Activated T-helper 2 cell treated with anti-CD3 and anti-CD28 coated beads, Interferon-gamma antibody, Interleukin-2, Interleukin-4, amounts not matched to agents 10 μg/mL and 5 μg/mL and 100 μg/mL, durations not matched to agents 14 hours and 24 hours and 36 hours (primary cell): ENCODE results near the gene DYNC1LI2. TPM values are rescaled to one million over a fixed set of nuclear protein-coding genes. Genes with fewer than 3 reads are reported as not detected.
"Not testable (repeated sequence)": the region's sequence is repeated elsewhere in the genome, so short reads cannot be mapped to it uniquely, and the experiment has no call there.

Experiments
- DNase-seq: peaks from one replicate; pipeline ENCODE4 v3.0.0; 2021; ENCODE audit warnings: low spot score
- H3K27ac Mint-ChIP-seq: one replicate; pipeline ENCODE4 v1.8.0; 2021; ENCODE audit warnings: mixed read lengths
- H3K27me3 Mint-ChIP-seq: one replicate; pipeline ENCODE4 v1.8.0; 2021; ENCODE audit warnings: low read depth, mixed read lengths
- H3K36me3 Mint-ChIP-seq: one replicate; pipeline ENCODE4 v1.8.0; 2021; ENCODE audit warnings: low read depth, mixed read lengths
- H3K4me1 Mint-ChIP-seq: one replicate; pipeline ENCODE4 v1.8.0; 2021; ENCODE audit warnings: low read depth, mixed read lengths
- H3K4me3 Mint-ChIP-seq: one replicate; pipeline ENCODE4 v1.8.0; 2021; ENCODE audit warnings: low read depth, mild to moderate bottlenecking, moderate library complexity, mixed read lengths
- H3K9me3 Mint-ChIP-seq: one replicate; pipeline ENCODE4 v1.8.0; 2021; ENCODE audit warnings: mixed read lengths
- intact Hi-C: fragments of 100-400 bp; cut with micrococcal nuclease; formaldehyde crosslinking; loops from one replicate; pipeline ENCODE4 v1.15.1; 2023
- total RNA-seq: library from RNA; stranded (reverse); gene quantifications from 2 replicates; pipeline ENCODE4 v1.2.3, GENCODE V29; 2022

DYNC1LI2 gene
- total RNA-seq, 1 donor from 2014 or later, result 54.6 TPM

DNA sequence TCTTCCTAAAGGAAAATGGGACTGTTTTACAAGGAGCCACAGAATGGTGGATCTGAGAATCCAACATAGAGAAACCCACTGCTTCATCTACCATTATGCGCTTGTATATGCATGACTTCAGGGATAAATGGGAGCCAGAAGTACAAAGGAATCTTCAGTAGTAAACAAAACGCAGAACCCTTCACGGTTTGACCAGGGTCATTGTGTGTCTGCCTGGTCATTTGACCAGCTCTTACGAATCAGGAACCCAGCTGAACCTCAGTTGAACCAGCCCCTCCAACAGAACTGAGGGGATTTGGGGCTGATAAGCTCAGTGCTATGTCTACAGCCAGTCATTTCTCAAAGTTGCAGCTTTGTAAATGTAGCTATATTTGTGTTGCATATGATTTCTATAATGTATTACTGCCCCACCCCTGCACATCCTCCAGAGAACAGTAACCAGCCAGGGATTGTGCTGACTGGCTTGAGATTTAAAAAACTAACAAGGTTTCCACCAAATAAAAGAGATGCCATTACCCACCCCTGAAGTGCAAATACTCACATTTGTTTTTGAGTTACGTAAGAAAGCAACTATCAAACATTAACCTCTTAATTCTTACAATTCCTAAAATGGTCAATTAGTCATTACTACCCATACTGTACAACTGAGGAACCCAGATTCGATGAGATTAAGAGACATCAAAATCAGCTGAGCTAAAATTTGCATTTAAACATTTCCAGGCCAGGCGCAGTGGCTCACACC lies 61.1 kb downstream of the DYNC1LI2 start:
- H3K9me3 Mint-ChIP-seq, result no peaks in the 10 kb centered on the region
- H3K4me3 Mint-ChIP-seq, result no peak overlapping the region

GRCh38 chr16:66689282-66689681 lies 62.1 kb downstream of the DYNC1LI2 start:
- peaks cover 6% of the 10 kb centered on the region for H3K4me1 Mint-ChIP-seq
- intact Hi-C loops, result no loop called here
- H3K4me3 Mint-ChIP-seq, result no peak overlapping the region

More for the DNA sequence above, 61.1 kb downstream of the DYNC1LI2 start:
- intact Hi-C loops, result no loop called here
- Mint-ChIP-seq H3K27ac (no peak overlapping the region), H3K4me1 (peaks cover 9% of the 10 kb centered on the region), H3K36me3 (no peaks in the 10 kb centered on the region), H3K27me3 (peaks cover 20% of the 10 kb centered on the region)
- no peak for DNase-seq

GRCh38 chr16:66687906-66688625 lies 63.3 kb downstream of the DYNC1LI2 start:
- Mint-ChIP-seq H3K4me1 (peaks cover 6% of the 10 kb centered on the region), H3K27ac (no peak overlapping the region), H3K27me3 (peaks cover 4% of the 10 kb centered on the region), H3K4me3 (no peak overlapping the region), H3K36me3 (no peaks in the 10 kb centered on the region), H3K9me3 (no peaks in the 10 kb centered on the region)
- no peak for DNase-seq
- intact Hi-C loops, result no loop called here

More at GRCh38 chr16:66689282-66689681, 62.1 kb downstream of the DYNC1LI2 start:
- Mint-ChIP-seq H3K27me3 (peaks cover 13% of the 10 kb centered on the region), H3K9me3 (no peaks in the 10 kb centered on the region), H3K36me3 (no peaks in the 10 kb centered on the region), H3K27ac (no peak overlapping the region)
- DNase-seq, result no peak

DNA sequence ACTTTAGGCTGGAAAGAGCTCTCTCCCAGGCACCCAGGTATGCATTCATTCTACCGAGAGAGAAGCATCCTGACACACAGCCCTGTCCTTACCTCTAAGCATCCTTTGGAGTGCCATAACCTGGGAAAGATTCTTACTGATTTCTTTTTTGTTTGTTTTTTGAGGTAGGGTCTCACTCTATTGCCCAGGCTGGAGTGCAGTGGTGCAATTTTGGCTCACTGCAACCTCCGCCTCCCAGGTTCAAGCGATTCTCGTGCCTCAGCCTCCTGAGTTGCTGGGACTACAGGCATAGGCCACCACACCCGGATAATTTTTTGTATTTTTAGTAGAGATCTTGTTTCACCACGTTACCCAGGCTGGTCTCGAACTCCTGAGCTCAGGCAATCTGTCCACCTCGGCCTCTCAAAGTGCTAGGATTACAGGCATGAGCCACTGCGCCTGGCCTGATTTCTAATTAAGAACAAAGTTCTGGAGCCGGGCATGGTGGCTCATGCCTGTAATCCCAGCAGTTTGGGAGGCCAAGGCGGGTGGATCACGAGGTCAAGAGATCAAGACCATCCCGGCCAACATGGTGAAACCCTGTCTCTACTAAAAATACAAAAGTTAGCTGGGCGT lies 65.8 kb downstream of the DYNC1LI2 start:
- H3K27me3 Mint-ChIP-seq, H3K4me1 Mint-ChIP-seq, H3K4me3 Mint-ChIP-seq, H3K36me3 Mint-ChIP-seq, H3K27ac Mint-ChIP-seq, H3K9me3 Mint-ChIP-seq, DNase-seq, intact Hi-C loops: not testable (repeated sequence)

DNA sequence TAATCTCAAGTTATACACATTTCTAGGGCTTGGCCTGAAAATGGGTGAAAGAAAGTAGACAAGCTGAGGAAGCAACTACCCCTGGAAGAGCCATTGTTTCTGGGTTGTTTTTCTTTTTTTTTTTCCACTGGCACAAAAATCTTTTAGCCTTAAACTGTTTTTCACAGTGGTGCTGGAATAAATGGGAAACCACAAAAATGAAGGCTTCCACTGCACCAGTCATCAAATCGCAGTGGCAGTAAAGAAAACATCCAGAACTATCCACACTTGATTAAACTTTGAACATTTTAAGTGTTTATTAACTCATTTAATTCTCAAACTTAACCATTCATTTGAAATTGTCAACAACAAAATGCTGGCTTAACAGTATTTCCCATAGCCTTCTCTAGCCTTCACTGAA lies 69.1 kb downstream of the DYNC1LI2 start:
- H3K9me3 Mint-ChIP-seq, result no peaks in the 10 kb centered on the region
- H3K27ac Mint-ChIP-seq, result no peak overlapping the region
- DNase-seq, result no peak
- no peaks in the 10 kb centered on the region for H3K36me3 Mint-ChIP-seq
- intact Hi-C loops, result no loop called here
- H3K27me3 Mint-ChIP-seq, result no peaks in the 10 kb centered on the region
- no peak overlapping the region for H3K4me3 Mint-ChIP-seq
- H3K4me1 Mint-ChIP-seq, result no peaks in the 10 kb centered on the region

DNA sequence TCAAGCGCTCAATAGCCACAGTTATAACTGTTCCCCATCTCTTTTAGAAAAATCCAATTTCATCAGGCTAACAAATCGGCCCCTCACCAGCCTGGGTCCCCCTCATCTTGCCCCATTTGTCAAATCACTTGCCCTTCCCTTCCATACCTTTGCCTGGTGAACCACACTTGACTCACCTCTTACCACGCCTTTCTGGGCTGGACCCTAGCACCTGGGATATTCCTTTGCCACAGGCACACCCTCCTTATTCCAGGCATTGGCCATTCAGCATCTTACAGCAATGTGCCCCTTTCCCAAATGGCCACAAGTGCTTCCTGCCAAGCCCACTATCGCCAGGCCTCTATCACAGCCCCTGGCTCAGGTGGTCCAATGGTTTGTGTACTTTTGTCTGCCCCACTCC lies 69.7 kb downstream of the DYNC1LI2 start:
- no peak for DNase-seq
- Mint-ChIP-seq H3K9me3 (no peaks in the 10 kb centered on the region), H3K4me1 (no peaks in the 10 kb centered on the region), H3K27me3 (no peaks in the 10 kb centered on the region), H3K27ac (no peak overlapping the region), H3K36me3 (no peaks in the 10 kb centered on the region), H3K4me3 (no peak overlapping the region)
- intact Hi-C loops, result no loop called here

DNA sequence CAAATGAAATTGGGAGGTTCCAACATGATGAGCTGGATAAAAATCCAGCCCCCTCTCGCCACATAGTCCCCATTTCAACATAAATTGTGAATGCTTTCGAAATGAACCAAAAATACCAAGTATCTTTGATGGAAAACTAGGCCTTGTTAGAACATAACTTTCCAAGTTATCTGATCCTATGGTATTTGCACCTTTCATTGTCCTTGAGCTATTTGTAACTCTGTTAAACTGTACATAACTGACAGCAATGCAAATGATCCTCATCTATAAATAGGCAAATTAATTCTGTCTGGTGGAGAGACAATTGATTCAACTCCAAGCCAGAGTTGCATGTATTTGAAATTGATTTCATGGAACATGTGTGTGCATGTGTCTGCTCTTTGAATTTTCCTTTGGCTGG lies 73.1 kb downstream of the DYNC1LI2 start:
- Mint-ChIP-seq H3K4me1 (no peaks in the 10 kb centered on the region), H3K27me3 (no peaks in the 10 kb centered on the region), H3K9me3 (no peaks in the 10 kb centered on the region), H3K27ac (no peak overlapping the region), H3K4me3 (no peak overlapping the region), H3K36me3 (no peaks in the 10 kb centered on the region)
- intact Hi-C loops, result no loop called here
- no peak for DNase-seq

GRCh38 chr16:66677836-66678235 lies 73.6 kb downstream of the DYNC1LI2 start:
- H3K27me3 Mint-ChIP-seq, result no peaks in the 10 kb centered on the region
- no peak overlapping the region for H3K27ac Mint-ChIP-seq
- intact Hi-C loops, result no loop called here
- no peaks in the 10 kb centered on the region for H3K9me3 Mint-ChIP-seq
- no peaks in the 10 kb centered on the region for H3K36me3 Mint-ChIP-seq
- DNase-seq, result no peak
- no peak overlapping the region for H3K4me3 Mint-ChIP-seq
- no peaks in the 10 kb centered on the region for H3K4me1 Mint-ChIP-seq

DNA sequence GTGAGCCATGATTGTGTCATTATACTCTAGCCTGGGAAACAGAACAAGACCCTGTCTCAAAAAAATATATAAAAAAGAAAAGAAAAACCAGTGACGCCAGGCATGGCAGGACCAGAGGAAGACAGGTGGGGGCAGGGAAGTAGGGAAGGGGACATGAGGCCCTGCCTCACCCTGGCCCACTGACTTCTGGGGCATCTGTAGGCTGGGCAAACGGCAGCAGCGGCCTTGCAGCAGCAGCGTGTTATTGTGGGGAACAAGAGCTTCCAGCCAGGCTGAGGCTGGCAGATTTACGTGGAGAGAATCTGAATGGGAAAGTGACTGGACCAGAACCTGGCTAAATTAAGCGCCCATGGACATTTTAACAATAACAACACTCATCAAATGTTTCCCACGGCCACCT lies 74.2 kb downstream of the DYNC1LI2 start:
- intact Hi-C loops, result no loop called here
- no peaks in the 10 kb centered on the region for H3K9me3 Mint-ChIP-seq
- H3K4me1 Mint-ChIP-seq, result no peaks in the 10 kb centered on the region
- no peak overlapping the region for H3K4me3 Mint-ChIP-seq
- no peak overlapping the region for H3K27ac Mint-ChIP-seq
- H3K36me3 Mint-ChIP-seq, result no peaks in the 10 kb centered on the region
- no peaks in the 10 kb centered on the region for H3K27me3 Mint-ChIP-seq
- DNase-seq, result no peak

DNA sequence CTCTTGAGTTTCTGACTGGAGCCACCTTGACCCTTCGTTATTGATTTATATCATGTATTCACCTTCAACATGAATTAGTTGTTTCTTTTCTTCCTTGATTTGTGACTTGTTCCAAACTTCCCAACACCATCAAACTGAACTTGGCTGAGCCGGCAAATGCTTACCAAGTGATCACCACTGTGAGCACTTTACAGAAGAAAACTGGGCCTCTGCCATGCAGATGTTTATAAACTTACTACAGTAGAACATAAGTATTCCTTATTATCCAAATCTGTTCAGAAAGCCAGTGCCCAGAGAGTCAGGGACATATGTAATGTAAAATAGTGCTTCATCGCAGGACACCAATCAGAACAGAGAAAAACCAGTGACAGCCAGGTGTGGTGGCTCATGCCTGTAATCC lies 74.8 kb downstream of the DYNC1LI2 start:
- Mint-ChIP-seq H3K9me3 (no peaks in the 10 kb centered on the region), H3K4me3 (no peak overlapping the region), H3K27me3 (no peaks in the 10 kb centered on the region), H3K4me1 (no peaks in the 10 kb centered on the region), H3K36me3 (no peaks in the 10 kb centered on the region), H3K27ac (no peak overlapping the region)
- DNase-seq, result no peak
- intact Hi-C loops, result no loop called here

- no peaks in the 10 kb centered on the region for H3K4me1 Mint-ChIP-seq
- no peak overlapping the region for H3K27ac Mint-ChIP-seq
- H3K4me3 Mint-ChIP-seq, result no peak overlapping the region
- no peaks in the 10 kb centered on the region for H3K27me3 Mint-ChIP-seq
- H3K9me3 Mint-ChIP-seq, result no peaks in the 10 kb centered on the region
- no peak for DNase-seq
- intact Hi-C loops, result no loop called here
- no peaks in the 10 kb centered on the region for H3K36me3 Mint-ChIP-seq
These were observed 77.7 kb downstream of the DYNC1LI2 start for GRCh38 chr16:66673691-66674090.
